SU-DHL-6 (cell line): ENCODE measurements around the gene ADSS1.

ENCODE experiments used
- H2AFZ ChIP-seq: fragments of 200-600 bp; sonication (generic); 2 replicates; pipeline ENCODE4 v1.6.1; 2014; ENCODE audit warnings: low read depth, mild to moderate bottlenecking, moderate library complexity, mixed read lengths, antibody characterized with exemption, low read length; ENCODE audit not compliant: severe bottlenecking
- H3F3A ChIP-seq: fragments of 200-600 bp; shearing (Covaris generic); 2 replicates; pipeline ENCODE4 v1.6.0; 2016; ENCODE audit warnings: antibody characterized with exemption, mild to moderate bottlenecking; ENCODE audit not compliant: insufficient read depth
- H3K27ac ChIP-seq: fragments of 200-600 bp; sonication (generic); 2 replicates; pipeline ENCODE4 v1.5.1; 2016; ENCODE audit warnings: low read depth, mild to moderate bottlenecking, low read length, moderate library complexity, mixed read lengths
- H3K27me3 ChIP-seq: fragments of 200-600 bp; sonication (generic), shearing (Covaris generic); 2 replicates; pipeline ENCODE4 v1.6.0; 2014; ENCODE audit warnings: mild to moderate bottlenecking, low read length
- H3K36me3 ChIP-seq: fragments of 200-600 bp; sonication (generic); 2 replicates; pipeline ENCODE4 v1.6.1; 2014; ENCODE audit warnings: mild to moderate bottlenecking, low read length, mixed read lengths
- H3K4me2 ChIP-seq: fragments of 300-600, 200-600 bp; shearing (Covaris generic), sonication (generic); 2 replicates; pipeline ENCODE4 v1.6.0; 2014; ENCODE audit warnings: low read length, low read depth, mild to moderate bottlenecking; ENCODE audit not compliant: poor library complexity, severe bottlenecking
- H3K4me3 ChIP-seq: fragments of 200-600 bp; sonication (generic); 2 replicates; pipeline ENCODE4 v1.5.1; 2014; ENCODE audit warnings: antibody characterized with exemption, low read length, mild to moderate bottlenecking, mixed read lengths; ENCODE audit not compliant: insufficient read depth, poor library complexity, severe bottlenecking
- H3K79me2 ChIP-seq: fragments of 200-600 bp; sonication (generic); 2 replicates; pipeline ENCODE4 v1.6.1; 2014; ENCODE audit warnings: mild to moderate bottlenecking, low read length, moderate library complexity; ENCODE audit not compliant: insufficient read depth
- H3K9ac ChIP-seq: fragments of 200-600 bp; sonication (generic); 2 replicates; pipeline ENCODE4 v1.7.0; 2014; ENCODE audit warnings: mild to moderate bottlenecking, low read length
- H3K9me2 ChIP-seq: fragments of 200-600 bp; sonication (generic); replicated peaks from 2 replicates; pipeline ENCODE4 v1.6.1; 2014; ENCODE audit warnings: low read length; ENCODE audit not compliant: insufficient read depth
- H3K9me3 ChIP-seq: fragments of 200-600 bp; sonication (generic); 2 replicates; pipeline ENCODE4 v1.6.1; 2014; ENCODE audit warnings: low read length, mixed read lengths; ENCODE audit not compliant: insufficient read depth
- H4K20me1 ChIP-seq: fragments of 200-600 bp; sonication (generic); 2 replicates; pipeline ENCODE4 v1.6.1; 2014; ENCODE audit warnings: low read depth, mild to moderate bottlenecking, antibody characterized with exemption, low read length, moderate library complexity, mixed read lengths
- EZH2phosphoT487 ChIP-seq: fragments of 200-600 bp; sonication (generic), shearing (Covaris generic); conservative IDR thresholded peaks from 2 replicates; pipeline ENCODE4 v1.6.1; 2018; ENCODE audit warnings: mild to moderate bottlenecking, antibody characterized with exemption, low read length, moderate library complexity, mixed read lengths
- TF ChIP-seq, protein P1 (sequence below): fragments of 200-600 bp; sonication (generic); IDR thresholded peaks from one replicate; pipeline ENCODE4 v1.5.1; 2017; ENCODE audit warnings: antibody characterized with exemption, mild to moderate bottlenecking, low read length, moderate library complexity; ENCODE audit not compliant: insufficient read depth, poor library complexity, severe bottlenecking

The ADSS1 gene

DNA sequence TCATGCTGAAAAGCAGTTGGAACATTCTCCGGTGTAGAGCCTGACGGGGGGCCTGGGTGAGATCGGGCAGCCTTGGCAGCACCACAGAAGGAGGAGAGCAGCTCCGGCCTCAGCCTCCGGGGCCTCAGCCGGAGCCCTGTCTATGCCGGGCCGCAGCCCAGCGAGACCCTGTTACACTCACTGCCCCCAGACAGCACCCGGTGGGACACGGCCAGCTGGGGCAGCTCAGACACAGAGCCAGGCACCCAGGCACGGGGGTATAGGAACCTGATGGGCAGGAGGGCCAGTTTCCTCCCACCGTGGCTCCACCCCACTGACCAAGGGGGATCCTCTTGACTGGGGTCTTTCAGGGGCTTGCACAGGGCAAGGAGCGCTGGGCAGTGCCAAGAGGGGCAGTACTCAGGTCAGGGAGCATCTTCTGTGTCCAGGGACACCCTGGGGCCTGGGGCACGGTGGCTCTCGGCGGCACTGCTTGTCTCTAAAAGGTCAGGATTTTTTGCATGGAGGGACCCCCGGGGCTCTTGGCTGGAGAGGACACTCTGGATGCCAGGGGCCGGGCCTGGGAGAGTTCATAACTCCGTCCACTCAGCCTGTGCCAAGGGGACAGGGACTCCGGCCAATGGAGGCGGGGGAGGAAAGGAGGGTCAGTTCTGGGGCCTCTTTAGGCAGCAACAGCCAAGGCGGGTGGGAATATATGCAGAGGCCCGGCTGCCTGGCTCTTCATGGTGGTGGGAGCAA is 25.2 kb upstream of the ADSS1 start:
- Histone ChIP-seq H3K9me2 (no peaks in the 10 kb centered on the region), H3K4me3 (no peak overlapping the region), H2AFZ (no peak overlapping the region), H4K20me1 (no peaks in the 10 kb centered on the region), H3F3A (no peaks in the 10 kb centered on the region), H3K4me2 (no peak overlapping the region), H3K36me3 (no peaks in the 10 kb centered on the region), H3K9ac (no peak overlapping the region), H3K27me3 (no peaks in the 10 kb centered on the region), H3K9me3 (no peaks in the 10 kb centered on the region), H3K79me2 (no peaks in the 10 kb centered on the region), H3K27ac (no peak overlapping the region)
- TF ChIP-seq EZH2phosphoT487, result no peak
- TF ChIP-seq, protein P1, sequence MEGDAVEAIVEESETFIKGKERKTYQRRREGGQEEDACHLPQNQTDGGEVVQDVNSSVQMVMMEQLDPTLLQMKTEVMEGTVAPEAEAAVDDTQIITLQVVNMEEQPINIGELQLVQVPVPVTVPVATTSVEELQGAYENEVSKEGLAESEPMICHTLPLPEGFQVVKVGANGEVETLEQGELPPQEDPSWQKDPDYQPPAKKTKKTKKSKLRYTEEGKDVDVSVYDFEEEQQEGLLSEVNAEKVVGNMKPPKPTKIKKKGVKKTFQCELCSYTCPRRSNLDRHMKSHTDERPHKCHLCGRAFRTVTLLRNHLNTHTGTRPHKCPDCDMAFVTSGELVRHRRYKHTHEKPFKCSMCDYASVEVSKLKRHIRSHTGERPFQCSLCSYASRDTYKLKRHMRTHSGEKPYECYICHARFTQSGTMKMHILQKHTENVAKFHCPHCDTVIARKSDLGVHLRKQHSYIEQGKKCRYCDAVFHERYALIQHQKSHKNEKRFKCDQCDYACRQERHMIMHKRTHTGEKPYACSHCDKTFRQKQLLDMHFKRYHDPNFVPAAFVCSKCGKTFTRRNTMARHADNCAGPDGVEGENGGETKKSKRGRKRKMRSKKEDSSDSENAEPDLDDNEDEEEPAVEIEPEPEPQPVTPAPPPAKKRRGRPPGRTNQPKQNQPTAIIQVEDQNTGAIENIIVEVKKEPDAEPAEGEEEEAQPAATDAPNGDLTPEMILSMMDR, result no peak

DNA sequence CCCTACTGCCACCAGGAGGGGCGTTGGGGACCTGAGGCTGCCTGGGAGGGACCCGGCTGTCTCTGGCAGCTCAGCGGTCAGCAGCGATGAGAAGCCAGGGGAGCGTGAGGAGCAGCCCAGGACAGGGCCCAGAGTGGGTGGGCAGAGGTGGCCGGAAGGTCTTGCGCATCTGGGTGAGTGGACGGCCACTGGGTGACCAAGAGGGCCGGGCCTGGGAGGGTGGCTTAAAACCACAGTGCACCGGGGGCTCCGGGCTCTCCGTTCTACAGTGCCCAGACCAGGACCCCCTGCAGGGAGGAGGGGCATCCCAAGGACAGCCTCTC is 24.6 kb upstream of the ADSS1 start:
- no peaks in the 10 kb centered on the region for H4K20me1 ChIP-seq
- H3K9me3 ChIP-seq, result no peaks in the 10 kb centered on the region
- H3K36me3 ChIP-seq, result no peaks in the 10 kb centered on the region
- H3K27me3 ChIP-seq, result no peaks in the 10 kb centered on the region
- TF ChIP-seq EZH2phosphoT487, result no peak
- TF ChIP-seq, protein P1, result no peak
- no peak overlapping the region for H2AFZ ChIP-seq
- no peak overlapping the region for H3K4me3 ChIP-seq
- no peaks in the 10 kb centered on the region for H3K79me2 ChIP-seq
- H3F3A ChIP-seq, result no peaks in the 10 kb centered on the region
- no peaks in the 10 kb centered on the region for H3K9me2 ChIP-seq
- H3K4me2 ChIP-seq, result no peak overlapping the region
- H3K9ac ChIP-seq, result no peak overlapping the region
- no peak overlapping the region for H3K27ac ChIP-seq

DNA sequence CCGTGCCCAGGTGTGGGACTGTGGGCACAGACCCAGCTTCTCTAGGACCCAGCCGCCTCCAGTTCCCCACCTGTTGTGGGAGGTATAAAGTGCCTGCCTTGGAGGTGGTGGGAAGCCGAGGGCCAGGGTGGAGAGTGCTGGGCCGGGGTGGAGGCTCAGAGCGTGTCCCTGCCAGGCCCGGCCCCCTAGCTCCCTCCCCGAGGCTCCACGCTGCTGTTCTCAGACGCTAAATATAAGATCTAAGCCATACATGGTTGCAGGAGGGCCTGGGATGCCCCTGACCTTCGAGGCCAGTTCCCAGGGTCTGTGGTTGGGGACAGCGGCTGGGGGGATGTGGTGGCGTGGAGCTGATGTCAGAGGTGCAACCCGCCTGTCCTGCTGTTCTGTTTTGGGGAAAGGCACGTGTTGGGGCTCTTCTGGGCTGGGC is 23.8 kb upstream of the ADSS1 start:
- H3K27ac ChIP-seq, result no peak overlapping the region
- H3K4me3 ChIP-seq, result no peak overlapping the region

More for the DNA sequence above, 23.8 kb upstream of the ADSS1 start:
- no peak overlapping the region for H3K4me2 ChIP-seq
- no peaks in the 10 kb centered on the region for H4K20me1 ChIP-seq
- H2AFZ ChIP-seq, result no peak overlapping the region
- no peak for TF ChIP-seq EZH2phosphoT487
- TF ChIP-seq, protein P1, result no peak
- H3K9me2 ChIP-seq, result no peaks in the 10 kb centered on the region
- no peaks in the 10 kb centered on the region for H3F3A ChIP-seq
- no peaks in the 10 kb centered on the region for H3K79me2 ChIP-seq
- H3K27me3 ChIP-seq, result no peaks in the 10 kb centered on the region
- no peak overlapping the region for H3K9ac ChIP-seq
- no peaks in the 10 kb centered on the region for H3K36me3 ChIP-seq
- H3K9me3 ChIP-seq, result no peaks in the 10 kb centered on the region
